HepG2 (cell line): ENCODE data around the gene CCDC88B. TPM values are rescaled to one million over a fixed set of nuclear protein-coding genes. Genes with fewer than 3 reads are reported as not detected.

ENCODE experiments used
- ATAC-seq: fragments of 200-7000 bp; cut with Tn5 transposase; 3 replicates; pipeline ENCODE4 v1.9.1; 2020; ENCODE audit warnings: mild to moderate bottlenecking, moderate library complexity
- BruUV-seq: library from RNA; stranded (reverse); fragments of 400-500 nt; replicated peaks from 2 replicates; lab custom pipeline; 2021; lab: Mats Ljungman, UMichigan
- CTCF ChIA-PET: fragments of 300-600 bp; formaldehyde crosslinking; extraction: SDS; loops from one replicate; lab custom pipeline; 2021; ENCODE audit warnings: low total read pairs, inconsistent platforms, low intra/inter-chr PET ratio; lab: Yijun Ruan, JAX
- POLR2A ChIA-PET: fragments of 350-600 bp; sonication (Branson Sonifier 250); formaldehyde crosslinking; loops from one replicate; lab custom pipeline; 2020; ENCODE audit warnings: antibody characterized with exemption, inconsistent platforms; lab: Yijun Ruan, JAX
- DNase-seq: peaks from one replicate; pipeline ENCODE4 v3.0.0-alpha.2; 2015; ENCODE audit warnings: low spot score
- FAIRE-seq: peaks from 3 replicates; lab custom pipeline; 2011; peaks lifted over from hg19 to GRCh38; lab: Jason Lieb, UNC
- H2AFZ ChIP-seq: one replicate; pipeline ENCODE4 v1.6.1; 2011; ENCODE audit warnings: low read length, inconsistent platforms
- H3K27ac ChIP-seq: fragments of 300-600 bp; 3 replicates; pipeline ENCODE4 v1.8.0; 2011; ENCODE audit warnings: mixed run types, mild to moderate bottlenecking, mixed read lengths, low read length, inconsistent platforms; ENCODE audit not compliant: insufficient read depth; ENCODE audit errors: extremely low read length
- H3K27me3 ChIP-seq, 2 experiments: fragments of 200-600 bp in 1 of 2; 2 replicates in 1 of 2; 3 replicates in 1 of 2; pipeline versions ENCODE4 v1.6.0 to v1.8.0; 2011; ENCODE audit warnings: low read length in 2 of 2, mild to moderate bottlenecking in 2 of 2, moderate library complexity in 2 of 2, inconsistent platforms in 1 of 2; ENCODE audit not compliant: insufficient read depth in 2 of 2, control insufficient read depth in 1 of 2
- H3K36me3 ChIP-seq, 2 experiments: fragments of 200-600 bp in 1 of 2; replicated peaks in 1 of 2; 2 replicates in 1 of 2; 3 replicates in 1 of 2; pipeline versions ENCODE4 v1.5.1 to v1.8.0; 2011; ENCODE audit warnings: low read length in 2 of 2, inconsistent platforms in 1 of 2; ENCODE audit not compliant: insufficient read depth in 2 of 2, control insufficient read depth in 1 of 2
- H3K4me1 ChIP-seq: 2 replicates; pipeline ENCODE4 v1.5.1; 2012; ENCODE audit warnings: low read length, inconsistent platforms; ENCODE audit not compliant: insufficient read depth
- H3K4me2 ChIP-seq: 2 replicates; pipeline ENCODE4 v1.6.0; 2011; ENCODE audit warnings: low read depth, low read length, inconsistent platforms
- H3K4me3 ChIP-seq, 3 experiments: fragments of 200-600 bp in 1 of 3; sonication (generic), shearing (Covaris generic) in 1 of 3; replicated peaks in 1 of 3; 2 replicates each; pipeline ENCODE4 v1.5.1; 2011 to 2016; ENCODE audit warnings: low read length in 3 of 3, inconsistent platforms in 2 of 3, low read depth in 2 of 3, mild to moderate bottlenecking in 2 of 3, control low read depth in 1 of 3, mixed read lengths in 1 of 3; ENCODE audit not compliant: insufficient read depth in 1 of 3
- H3K79me2 ChIP-seq: one replicate; pipeline ENCODE4 v1.6.1; 2011; ENCODE audit warnings: low read length, inconsistent platforms; ENCODE audit not compliant: insufficient read depth
- H3K9ac ChIP-seq: 2 replicates; pipeline ENCODE4 v1.6.0; 2011; ENCODE audit warnings: mild to moderate bottlenecking, low read depth, low read length, inconsistent platforms; ENCODE audit not compliant: insufficient read depth
- H3K9me3 ChIP-seq: 2 replicates; pipeline ENCODE4 v1.5.1; 2012; ENCODE audit warnings: mild to moderate bottlenecking, low read length
- H4K20me1 ChIP-seq: 2 replicates; pipeline ENCODE4 v1.6.0; 2011; ENCODE audit warnings: inconsistent platforms, mild to moderate bottlenecking, low read length, moderate library complexity; ENCODE audit not compliant: insufficient read depth
- AGO2 ChIP-seq: fragments of 200-400 bp; formaldehyde crosslinking; optimal IDR thresholded peaks from 2 replicates; pipeline ENCODE3; 2017; ENCODE audit warnings: mild to moderate bottlenecking, low read depth, low read length, moderate library complexity
- CCAR2 ChIP-seq: fragments of 200-400 bp; formaldehyde crosslinking; optimal IDR thresholded peaks from 2 replicates; pipeline ENCODE3; 2018; ENCODE audit warnings: low read depth, mild to moderate bottlenecking, low read length, moderate library complexity
- CCDC6 ChIP-seq: sonication (generic); formaldehyde crosslinking; IDR thresholded peaks from 2 replicates; pipeline ENCODE4 v1.8.1; 2022; ENCODE audit warnings: mild to moderate bottlenecking, missing genetic modification reagents, moderate library complexity
- CREB1 ChIP-seq, 2 experiments: fragments of 450-650 bp in 1 of 2; IDR thresholded peaks; 2 replicates each; pipeline ENCODE4 v1.6.1; 2016 to 2017; ENCODE audit warnings: control low read depth in 1 of 2, mild to moderate bottlenecking in 1 of 2, missing compliant biosample characterization in 1 of 2, missing genetic modification characterization in 1 of 2
- ERF ChIP-seq: IDR thresholded peaks from 2 replicates; pipeline ENCODE4 v1.6.1; 2018; ENCODE audit warnings: missing biosample characterization, missing genetic modification reagents
- ETV5 ChIP-seq: IDR thresholded peaks from 2 replicates; pipeline ENCODE4 v1.6.1; 2018; ENCODE audit warnings: missing biosample characterization, missing genetic modification reagents, inconsistent platforms, borderline replicate concordance
- GATAD2A ChIP-seq: IDR thresholded peaks from 2 replicates; pipeline ENCODE4 v1.6.1; 2016
- PHB2 ChIP-seq: fragments of 450-650 bp; IDR thresholded peaks from 2 replicates; pipeline ENCODE4 v1.6.1; 2018; ENCODE audit not compliant: partially characterized antibody
- SNAI1 ChIP-seq: sonication (generic); formaldehyde crosslinking; IDR thresholded peaks from 2 replicates; pipeline ENCODE4 v1.5.0; 2020; ENCODE audit warnings: mild to moderate bottlenecking, missing genetic modification reagents, borderline replicate concordance
- SOX6 ChIP-seq, 2 experiments: fragments of 450-650 bp in 1 of 2; sonication (generic) in 1 of 2; formaldehyde crosslinking in 1 of 2; IDR thresholded peaks; 2 replicates each; pipeline versions ENCODE4 v1.4.0 to v1.6.1; 2017 to 2020; ENCODE audit warnings: antibody characterized with exemption in 1 of 2, mild to moderate bottlenecking in 1 of 2, missing genetic modification reagents in 1 of 2
- SRY ChIP-seq: sonication (generic); formaldehyde crosslinking; IDR thresholded peaks from 2 replicates; pipeline ENCODE4 v1.8.0; 2022; ENCODE audit warnings: mild to moderate bottlenecking, missing genetic modification reagents
- TBX3 ChIP-seq: fragments of 450-650 bp; IDR thresholded peaks from 2 replicates; pipeline ENCODE4 v1.6.1; 2017; ENCODE audit warnings: antibody characterized with exemption, mild to moderate bottlenecking, inconsistent platforms, borderline replicate concordance
- ZFX ChIP-seq: sonication (generic); formaldehyde crosslinking; IDR thresholded peaks from 2 replicates; pipeline ENCODE4 v1.4.0; 2020; ENCODE audit warnings: mild to moderate bottlenecking, low read depth, missing genetic modification reagents, moderate library complexity
- ZNF263 ChIP-seq: sonication (generic); formaldehyde crosslinking; IDR thresholded peaks from 2 replicates; pipeline ENCODE4 v1.4.0; 2020; ENCODE audit warnings: missing genetic modification reagents
- ZNF496 ChIP-seq: sonication (generic); formaldehyde crosslinking; IDR thresholded peaks from 2 replicates; pipeline ENCODE4 v1.8.1; 2023; ENCODE audit warnings: mild to moderate bottlenecking, moderate library complexity, missing genetic modification reagents; ENCODE audit not compliant: insufficient replicate concordance
- ZNF703 ChIP-seq: sonication (generic); formaldehyde crosslinking; IDR thresholded peaks from 2 replicates; pipeline ENCODE4 v1.5.1; 2020; ENCODE audit warnings: missing genetic modification reagents, mild to moderate bottlenecking, moderate library complexity, borderline replicate concordance
- ZNF720 ChIP-seq: sonication (generic); formaldehyde crosslinking; IDR thresholded peaks from 2 replicates; pipeline ENCODE4 v1.4.0; 2020; ENCODE audit warnings: missing genetic modification reagents
- ZNF724P ChIP-seq: sonication (generic); formaldehyde crosslinking; IDR thresholded peaks from 2 replicates; pipeline ENCODE4 v1.8.0; 2022; ENCODE audit warnings: missing genetic modification reagents, borderline replicate concordance
- ZSCAN22 ChIP-seq: sonication (generic); formaldehyde crosslinking; IDR thresholded peaks from 2 replicates; pipeline ENCODE4 v1.4.0; 2020; ENCODE audit warnings: mild to moderate bottlenecking, missing genetic modification reagents
- ZZZ3 ChIP-seq: sonication (generic); formaldehyde crosslinking; IDR thresholded peaks from 2 replicates; pipeline ENCODE4 v1.4.0; 2020; ENCODE audit warnings: missing genetic modification reagents, mild to moderate bottlenecking, borderline replicate concordance
- WGBS: methylation state at CpG from one replicate; pipeline ENCODE4 v1.1.6; 2017; ENCODE audit warnings: low lambda C conversion rate; 5-methylcytosine and 5-hydroxymethylcytosine counted together
- in situ Hi-C: cut with HindIII; loops from 2 replicates; pipeline ENCODE4 v1.10.0; 2017; ENCODE audit warnings: low pct_unique_long_range_greater_than_20kb; ENCODE audit not compliant: extremely low pct_ligation_motif_present
- intact Hi-C: fragments of 100-400 bp; cut with micrococcal nuclease; formaldehyde crosslinking; loops from one replicate; pipeline ENCODE4 v1.10.0; 2022; ENCODE audit not compliant: unreplicated experiment
- polyA plus RNA-seq, 8 experiments: library from polyadenylated mRNA; depleted of rRNA in 3 of 8; stranded (reverse) in 7 of 8; unstranded in 1 of 8; fragments of >200 nt; fragmentation: Illumina TruSeq in 4 of 8; extraction: Trizol in 4 of 8; gene quantifications; 2 replicates each; pipeline versions ENCODE4 v1.2.1 to v1.2.3, GENCODE V29; 2011 to 2016; ENCODE audit warnings: low read depth in 4 of 8, missing spikeins in 1 of 8, mixed read lengths in 1 of 8; ENCODE audit not compliant: insufficient read depth in 1 of 8
- total RNA-seq, 5 experiments: library from RNA; depleted of rRNA; stranded (reverse); fragments of >200 nt; fragmentation: Illumina TruSeq; extraction: Trizol; gene quantifications; 2 replicates each; pipeline ENCODE4 v1.2.3, GENCODE V29; 2016; ENCODE audit warnings: low read depth in 1 of 5
- TF ChIP-seq, protein P1 (sequence below): sonication (generic); formaldehyde crosslinking; IDR thresholded peaks from 2 replicates; pipeline ENCODE4 v1.5.1; 2020; ENCODE audit warnings: mild to moderate bottlenecking, missing genetic modification reagents, moderate library complexity

Gene CCDC88B
- total and polyA plus RNA-seq, 2 of the 13 experiments (the other 11 are each of a cell fraction or from before 2014, with no cell fraction given) = 3.6 to 4.8 TPM

DNA sequence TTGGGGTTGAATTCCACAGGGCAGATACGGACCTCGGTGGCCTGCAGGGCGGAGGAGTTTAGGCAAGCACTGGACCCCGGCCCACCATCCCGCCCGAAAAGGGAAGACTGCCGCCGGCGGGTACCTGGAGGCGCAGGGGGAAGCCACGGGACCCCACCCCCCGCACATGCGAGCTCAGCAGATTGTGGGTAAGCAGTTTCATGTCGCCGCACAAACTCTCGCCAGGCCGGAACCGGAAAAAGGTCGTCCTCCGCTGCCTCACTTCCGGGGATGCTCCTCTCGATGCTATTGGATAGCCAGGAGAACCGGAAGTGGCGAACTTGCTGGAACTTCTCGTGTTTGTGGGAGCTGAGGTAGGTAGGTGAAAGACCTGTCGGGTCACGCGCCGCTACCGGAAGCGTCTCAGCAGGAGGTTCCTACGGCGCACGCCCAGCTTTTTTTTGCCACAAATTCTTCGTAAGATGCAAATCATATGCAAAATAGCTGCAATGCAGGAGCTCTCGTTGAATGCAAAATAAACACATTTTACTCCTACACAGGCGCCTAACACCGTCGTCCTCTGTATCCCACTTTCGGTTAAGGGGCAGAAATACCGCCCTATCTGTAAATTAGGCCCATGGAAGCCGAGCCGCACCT, 22.6 kb upstream of the CCDC88B start, which contains the start of gene TRMT112:
TRMT112 (minus strand) TSS at position 235 of the 636 bp plus-strand sequence; CDS start at position 202, 33 bp downstream.
- Histone ChIP-seq H3K9me3 (no peaks in the 10 kb centered on the region), H3K79me2 (peaks cover 15% of the 10 kb centered on the region), H3K9ac (peak within 1 kb of the TSS; percentile 94), H4K20me1 (no peaks in the 10 kb centered on the region), H3K27me3 (no peaks in the 10 kb centered on the region; a peak in 1 of 5 replicates), H3K4me3 (peak within 1 kb of the TSS; percentile 97 to 99 (median 99)), H3K27ac (peak within 1 kb of the TSS; percentile 98), H3K4me1 (peaks cover 22% of the 10 kb centered on the region), H3K4me2 (peak within 1 kb of the TSS; percentile 99), H3K36me3 (peaks cover 1 to 33% of the 10 kb centered on the region in 2 experiments; a peak in 3 of 5 replicates), H2AFZ (no peak within 1 kb of the TSS)
- in situ Hi-C loops = no loop called here
- intact Hi-C loops = loop anchor here (2.0 kb wide), 1 partner anchor 41 kb away; the partner anchor contains the start of gene RPS6KA4
- ATAC-seq (peak; percentile 87), DNase-seq (peak; percentile 99), FAIRE-seq (peak; percentile 99)
- BruUV-seq = no TSS peak
- CTCF ChIA-PET = interaction anchor here (0.7 kb wide), 1 partner anchor 38 kb away, joined by 4 read pairs; no protein-coding TSS in a partner anchor
- POLR2A ChIA-PET = interaction anchor here (0.6 to 4.5 kb wide), 27 partner anchors 8 to 461 kb away, joined by 3 to 103 read pairs (median 6); partner anchors contain the start of genes BAD, CATSPERZ, ESRRA and FKBP2
- WGBS = 2% methylated on average over 19 of the region's 43 CpGs
- TF ChIP-seq ETV5 = peak; percentile 91
- TF ChIP-seq ZNF496 (CRISPR knock-in tag) = no peak
- TF ChIP-seq CCAR2 = no peak
- no peak for TF ChIP-seq TBX3
- TF ChIP-seq ZNF724P = no peak
- no peak for TF ChIP-seq SRY (CRISPR knock-in tag)
- TF ChIP-seq ZNF720 (CRISPR knock-in tag) = no peak
- peak; percentile 83 for TF ChIP-seq CCDC6 (CRISPR knock-in tag)
- TF ChIP-seq ZFX (CRISPR knock-in tag) = no peak; the same call in 1 of the 2 replicates
- peak; percentile 86 for TF ChIP-seq AGO2
- peak; percentile 79 for TF ChIP-seq CREB1 (IDR thresholded peaks at IDR 0.05)
- TF ChIP-seq CREB1 (CRISPR knock-in tag; IDR thresholded peaks at IDR 0.05) = peak; percentile 96
- no peak for TF ChIP-seq PHB2
- no peak for TF ChIP-seq ZSCAN22 (CRISPR knock-in tag)
- peak; percentile 43; the same call in 1 of the 2 replicates for TF ChIP-seq ZZZ3 (CRISPR knock-in tag)
- TF ChIP-seq ZNF703 (CRISPR knock-in tag) = no peak; the same call in 1 of the 2 replicates
- no peak for TF ChIP-seq GATAD2A (CRISPR knock-in tag)
- TF ChIP-seq, protein P1, sequence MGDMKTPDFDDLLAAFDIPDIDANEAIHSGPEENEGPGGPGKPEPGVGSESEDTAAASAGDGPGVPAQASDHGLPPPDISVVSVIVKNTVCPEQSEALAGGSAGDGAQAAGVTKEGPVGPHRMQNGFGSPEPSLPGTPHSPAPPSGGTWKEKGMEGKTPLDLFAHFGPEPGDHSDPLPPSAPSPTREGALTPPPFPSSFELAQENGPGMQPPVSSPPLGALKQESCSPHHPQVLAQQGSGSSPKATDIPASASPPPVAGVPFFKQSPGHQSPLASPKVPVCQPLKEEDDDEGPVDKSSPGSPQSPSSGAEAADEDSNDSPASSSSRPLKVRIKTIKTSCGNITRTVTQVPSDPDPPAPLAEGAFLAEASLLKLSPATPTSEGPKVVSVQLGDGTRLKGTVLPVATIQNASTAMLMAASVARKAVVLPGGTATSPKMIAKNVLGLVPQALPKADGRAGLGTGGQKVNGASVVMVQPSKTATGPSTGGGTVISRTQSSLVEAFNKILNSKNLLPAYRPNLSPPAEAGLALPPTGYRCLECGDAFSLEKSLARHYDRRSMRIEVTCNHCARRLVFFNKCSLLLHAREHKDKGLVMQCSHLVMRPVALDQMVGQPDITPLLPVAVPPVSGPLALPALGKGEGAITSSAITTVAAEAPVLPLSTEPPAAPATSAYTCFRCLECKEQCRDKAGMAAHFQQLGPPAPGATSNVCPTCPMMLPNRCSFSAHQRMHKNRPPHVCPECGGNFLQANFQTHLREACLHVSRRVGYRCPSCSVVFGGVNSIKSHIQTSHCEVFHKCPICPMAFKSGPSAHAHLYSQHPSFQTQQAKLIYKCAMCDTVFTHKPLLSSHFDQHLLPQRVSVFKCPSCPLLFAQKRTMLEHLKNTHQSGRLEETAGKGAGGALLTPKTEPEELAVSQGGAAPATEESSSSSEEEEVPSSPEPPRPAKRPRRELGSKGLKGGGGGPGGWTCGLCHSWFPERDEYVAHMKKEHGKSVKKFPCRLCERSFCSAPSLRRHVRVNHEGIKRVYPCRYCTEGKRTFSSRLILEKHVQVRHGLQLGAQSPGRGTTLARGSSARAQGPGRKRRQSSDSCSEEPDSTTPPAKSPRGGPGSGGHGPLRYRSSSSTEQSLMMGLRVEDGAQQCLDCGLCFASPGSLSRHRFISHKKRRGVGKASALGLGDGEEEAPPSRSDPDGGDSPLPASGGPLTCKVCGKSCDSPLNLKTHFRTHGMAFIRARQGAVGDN (CRISPR knock-in tag) = peak; percentile 87
- TF ChIP-seq SNAI1 (CRISPR knock-in tag) = no peak
- no peak for TF ChIP-seq SOX6 (IDR thresholded peaks at IDR 0.05)
- peak; percentile 28 for TF ChIP-seq SOX6 (CRISPR knock-in tag; IDR thresholded peaks at IDR 0.05)
- TF ChIP-seq ZNF263 (CRISPR knock-in tag) = no peak
- no peak for TF ChIP-seq ERF (CRISPR knock-in tag)
